SU-DHL-6 (cell line): Measurements from ENCODE around the gene TMEM130.
"Not testable (repeated sequence)": the region's sequence is repeated elsewhere in the genome, so short reads cannot be mapped to it uniquely, and the experiment has no call there.

Experiments
- CTCF ChIP-seq: fragments of 200-600 bp; sonication (generic); IDR thresholded peaks from one replicate; pipeline ENCODE4 v1.5.1; 2017; ENCODE audit warnings: antibody characterized with exemption, mild to moderate bottlenecking, low read length, moderate library complexity; ENCODE audit not compliant: insufficient read depth, poor library complexity, severe bottlenecking
- EZH2phosphoT487 ChIP-seq: fragments of 200-600 bp; sonication (generic), shearing (Covaris generic); conservative IDR thresholded peaks from 2 replicates; pipeline ENCODE4 v1.6.1; 2018; ENCODE audit warnings: mild to moderate bottlenecking, antibody characterized with exemption, low read length, moderate library complexity, mixed read lengths

GRCh38 chr7:98842552-98842951, 27.3 kb downstream of the TMEM130 start:
- TF ChIP-seq CTCF, EZH2phosphoT487: not testable (repeated sequence)
